HepG2 (cell line): ENCODE measurements around the gene TERB2. TPM values are rescaled to one million over a fixed set of nuclear protein-coding genes. Genes with fewer than 3 reads are reported as not detected.
"Not testable (repeated sequence)": the region's sequence is repeated elsewhere in the genome, so short reads cannot be mapped to it uniquely, and the experiment has no call there.

Experiments used
- ARID5B ChIP-seq: IDR thresholded peaks from 2 replicates; pipeline ENCODE4 v1.4.0; 2020; ENCODE audit warnings: mild to moderate bottlenecking, missing genetic modification reagents
- BCL6 ChIP-seq: IDR thresholded peaks from 2 replicates; pipeline ENCODE4 v1.6.1; 2016; ENCODE audit warnings: missing genetic modification reagents, missing compliant biosample characterization
- ELF3 ChIP-seq: IDR thresholded peaks from 2 replicates; pipeline ENCODE4 v1.6.1; 2016; ENCODE audit warnings: missing genetic modification reagents, missing compliant biosample characterization
- FOSL2 ChIP-seq: sonication (generic); formaldehyde crosslinking; IDR thresholded peaks from 2 replicates; pipeline ENCODE4 v1.4.0; 2020; ENCODE audit warnings: missing genetic modification reagents
- HNF4G ChIP-seq, 2 experiments: sonication (generic) in 1 of 2; formaldehyde crosslinking in 1 of 2; IDR thresholded peaks; 2 replicates each; pipeline versions ENCODE4 v1.4.0 to v1.6.1; 2011 to 2020; ENCODE audit warnings: borderline replicate concordance in 2 of 2, low read depth in 2 of 2, mild to moderate bottlenecking in 2 of 2, low read length in 1 of 2, missing genetic modification reagents in 1 of 2, moderate library complexity in 1 of 2
- HOXA3 ChIP-seq: sonication (generic); formaldehyde crosslinking; IDR thresholded peaks from 2 replicates; pipeline ENCODE4 v1.5.0; 2020; ENCODE audit warnings: missing genetic modification reagents
- KAT8 ChIP-seq: IDR thresholded peaks from 2 replicates; pipeline ENCODE4 v1.6.1; 2016; ENCODE audit warnings: missing genetic modification reagents, missing compliant biosample characterization
- KMT2B ChIP-seq: IDR thresholded peaks from 2 replicates; pipeline ENCODE4 v1.6.1; 2016; ENCODE audit warnings: missing genetic modification reagents, missing compliant biosample characterization
- MED1 ChIP-seq: sonication (generic); formaldehyde crosslinking; IDR thresholded peaks from 2 replicates; pipeline ENCODE4 v1.4.0; 2020; ENCODE audit warnings: missing genetic modification reagents
- PAXIP1 ChIP-seq: sonication (generic); formaldehyde crosslinking; conservative IDR thresholded peaks from 2 replicates; pipeline ENCODE4 v1.4.0; 2020; ENCODE audit warnings: mild to moderate bottlenecking, missing genetic modification reagents, moderate library complexity
- SKIL ChIP-seq: sonication (generic); formaldehyde crosslinking; IDR thresholded peaks from 2 replicates; pipeline ENCODE4 v1.8.0; 2022; ENCODE audit warnings: missing genetic modification reagents, mild to moderate bottlenecking, moderate library complexity, borderline replicate concordance
- ZBTB20 ChIP-seq: sonication (generic); formaldehyde crosslinking; IDR thresholded peaks from 2 replicates; pipeline ENCODE4 v1.8.1; 2023; ENCODE audit warnings: missing genetic modification reagents, low read depth, mild to moderate bottlenecking, borderline replicate concordance
- ZGPAT ChIP-seq: IDR thresholded peaks from 2 replicates; pipeline ENCODE4 v1.6.1; 2016; ENCODE audit warnings: mild to moderate bottlenecking
- ZKSCAN8 ChIP-seq: IDR thresholded peaks from 2 replicates; pipeline ENCODE4 v1.6.1; 2016; ENCODE audit warnings: borderline replicate concordance, missing genetic modification reagents, missing compliant biosample characterization
- ZNF292 ChIP-seq: sonication (generic); formaldehyde crosslinking; IDR thresholded peaks from 2 replicates; pipeline ENCODE4 v1.8.1; 2022; ENCODE audit warnings: mild to moderate bottlenecking, low read depth, missing genetic modification reagents, borderline replicate concordance
- polyA plus RNA-seq, 8 experiments: library from polyadenylated mRNA; depleted of rRNA in 3 of 8; stranded (reverse) in 7 of 8; unstranded in 1 of 8; fragments of >200 nt; fragmentation: Illumina TruSeq in 4 of 8; extraction: Trizol in 4 of 8; gene quantifications; 2 replicates each; pipeline versions ENCODE4 v1.2.1 to v1.2.3, GENCODE V29; 2011 to 2016; ENCODE audit warnings: low read depth in 4 of 8, missing spikeins in 1 of 8, mixed read lengths in 1 of 8; ENCODE audit not compliant: insufficient read depth in 1 of 8
- total RNA-seq, 5 experiments: library from RNA; depleted of rRNA; stranded (reverse); fragments of >200 nt; fragmentation: Illumina TruSeq; extraction: Trizol; gene quantifications; 2 replicates each; pipeline ENCODE4 v1.2.3, GENCODE V29; 2016; ENCODE audit warnings: low read depth in 1 of 5

Gene TERB2
- total and polyA plus RNA-seq, 2 of the 13 experiments (the other 11 are each of a cell fraction or from before 2014, with no cell fraction given): not detected

- TF ChIP-seq BCL6 (CRISPR knock-in tag): peak; percentile 91
- peak; percentile 41; the same call in 1 of the 2 replicates for TF ChIP-seq ELF3 (CRISPR knock-in tag)
- peak; percentile 19; the same call in 1 of the 2 replicates for TF ChIP-seq SKIL (CRISPR knock-in tag)
- peak; percentile 18; the same call in 1 of the 2 replicates for TF ChIP-seq HOXA3 (CRISPR knock-in tag)
- TF ChIP-seq ZBTB20 (CRISPR knock-in tag): 0 out of 2 replicates have a peak, but pooled peaks have one; percentile 37
- peak; percentile 32; the same call in 1 of the 2 replicates for TF ChIP-seq HNF4G (IDR thresholded peaks at IDR 0.05; ENCODE audit: borderline replicate concordance, low read depth, low read length)
- TF ChIP-seq HNF4G (CRISPR knock-in tag; IDR thresholded peaks at IDR 0.05; ENCODE audit: borderline replicate concordance, low read depth): not testable (repeated sequence)
- peak; percentile 44; the same call in 1 of the 2 replicates for TF ChIP-seq KMT2B
- peak; percentile 89 for TF ChIP-seq PAXIP1 (CRISPR knock-in tag)
- peak; percentile 63 for TF ChIP-seq FOSL2
- peak; percentile 80 for TF ChIP-seq ZGPAT
- 0 out of 2 replicates have a peak, but pooled peaks have one; percentile 16 for TF ChIP-seq ZKSCAN8 (CRISPR knock-in tag)
- TF ChIP-seq ARID5B (CRISPR knock-in tag): peak; percentile 94
- TF ChIP-seq ZNF292 (CRISPR knock-in tag): peak; percentile 82; the same call in 1 of the 2 replicates
- peak; percentile 67 for TF ChIP-seq MED1 (CRISPR knock-in tag)
- peak; percentile 37; the same call in 1 of the 2 replicates for TF ChIP-seq KAT8 (CRISPR knock-in tag)
Measured at GRCh38 chr15:44912974-44913448, 43.5 kb upstream of the TERB2 start (continued).
